ENCODE results near the gene LEUTX. TPM values are rescaled to one million over a fixed set of nuclear protein-coding genes. Genes with fewer than 3 reads are reported as not detected.

LEUTX gene
- total RNA-seq, 1 donor from 2014 or later = not detected

DNA sequence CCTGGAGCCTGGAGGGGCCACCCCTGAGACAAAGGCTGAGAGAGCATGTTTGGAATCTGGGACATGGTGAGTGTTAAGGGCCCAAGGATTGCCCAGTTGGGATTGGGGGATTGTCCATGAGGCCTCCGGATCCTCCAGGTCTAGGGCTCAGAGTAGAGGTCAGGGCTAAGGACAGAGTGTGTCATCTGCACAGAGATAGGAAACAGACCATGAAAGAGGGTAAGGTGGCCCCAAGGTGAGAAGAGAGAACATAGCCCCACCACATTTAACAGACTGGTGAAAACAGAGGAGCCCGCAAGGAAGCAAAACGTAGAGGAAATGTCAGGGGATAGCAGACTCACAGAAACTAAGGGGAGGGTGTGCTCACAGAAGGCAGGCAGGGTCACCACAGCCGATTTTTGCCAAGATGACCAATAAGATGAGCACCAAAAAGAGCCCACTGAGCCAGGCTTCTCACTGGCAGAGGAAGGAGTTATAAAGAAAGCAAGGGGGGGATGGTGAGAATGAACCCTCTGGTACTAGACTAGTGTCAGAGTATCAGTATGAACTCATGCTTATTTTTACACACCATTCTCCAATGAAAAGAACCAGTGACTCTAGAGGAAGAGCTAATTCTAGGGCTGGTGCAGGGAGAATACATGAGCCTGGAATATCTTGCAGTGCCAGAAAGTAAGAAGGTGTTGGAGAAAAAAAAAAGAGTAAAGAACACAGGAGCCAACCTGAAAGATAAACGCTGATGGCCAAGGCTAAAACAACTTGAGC, 37.8 kb downstream of the LEUTX start:
- Histone ChIP-seq H3K27me3 (ENCODE audit: low read depth) (no peaks in the 10 kb centered on the region), H3K9me3 (no peaks in the 10 kb centered on the region), H3K4me3 (no peak overlapping the region), H3K36me3 (peaks cover 15% of the 10 kb centered on the region), H3K4me1 (no peaks in the 10 kb centered on the region), H3K27ac (no peak overlapping the region)
- DNase-seq (no peak), ATAC-seq (no peak)
- TF ChIP-seq, protein P1, sequence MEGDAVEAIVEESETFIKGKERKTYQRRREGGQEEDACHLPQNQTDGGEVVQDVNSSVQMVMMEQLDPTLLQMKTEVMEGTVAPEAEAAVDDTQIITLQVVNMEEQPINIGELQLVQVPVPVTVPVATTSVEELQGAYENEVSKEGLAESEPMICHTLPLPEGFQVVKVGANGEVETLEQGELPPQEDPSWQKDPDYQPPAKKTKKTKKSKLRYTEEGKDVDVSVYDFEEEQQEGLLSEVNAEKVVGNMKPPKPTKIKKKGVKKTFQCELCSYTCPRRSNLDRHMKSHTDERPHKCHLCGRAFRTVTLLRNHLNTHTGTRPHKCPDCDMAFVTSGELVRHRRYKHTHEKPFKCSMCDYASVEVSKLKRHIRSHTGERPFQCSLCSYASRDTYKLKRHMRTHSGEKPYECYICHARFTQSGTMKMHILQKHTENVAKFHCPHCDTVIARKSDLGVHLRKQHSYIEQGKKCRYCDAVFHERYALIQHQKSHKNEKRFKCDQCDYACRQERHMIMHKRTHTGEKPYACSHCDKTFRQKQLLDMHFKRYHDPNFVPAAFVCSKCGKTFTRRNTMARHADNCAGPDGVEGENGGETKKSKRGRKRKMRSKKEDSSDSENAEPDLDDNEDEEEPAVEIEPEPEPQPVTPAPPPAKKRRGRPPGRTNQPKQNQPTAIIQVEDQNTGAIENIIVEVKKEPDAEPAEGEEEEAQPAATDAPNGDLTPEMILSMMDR (IDR thresholded peaks at IDR 0.05) = no peak
- intact Hi-C loops (cut with DNase I) = no loop called here

DNA sequence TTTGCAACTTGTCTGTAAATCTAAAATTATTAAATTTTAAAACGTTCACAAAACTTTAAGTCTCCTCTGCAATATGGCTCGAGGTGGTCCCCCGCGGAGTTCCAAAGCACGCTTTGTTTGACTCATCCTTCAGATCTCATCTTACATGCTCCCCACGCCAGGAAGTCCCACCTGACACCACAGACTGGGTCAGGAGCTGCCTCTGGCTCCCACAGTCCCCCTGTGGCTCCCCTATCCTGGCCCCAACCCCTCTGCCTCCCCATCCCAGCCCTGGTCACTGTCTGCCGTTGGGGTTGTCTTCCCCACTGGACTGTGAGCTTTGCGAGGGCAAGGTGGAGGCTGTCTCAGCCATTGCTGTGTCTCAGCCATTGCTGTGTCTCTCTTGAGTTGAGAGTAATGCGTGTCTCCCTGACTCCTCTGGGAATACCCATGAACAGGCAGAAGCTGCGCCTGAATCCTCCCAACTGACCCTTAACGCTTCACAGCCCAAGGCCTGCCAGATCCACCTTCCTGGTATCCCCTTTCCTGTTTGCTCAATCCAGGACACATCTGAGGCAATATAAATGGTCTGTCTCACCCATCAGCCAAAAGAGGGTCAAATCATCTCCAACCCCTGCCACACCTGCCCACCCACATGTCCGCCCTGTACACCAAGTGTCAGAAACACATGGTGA, 39.4 kb downstream of the LEUTX start:
- Histone ChIP-seq H3K4me1 (no peaks in the 10 kb centered on the region), H3K36me3 (peaks cover 15% of the 10 kb centered on the region), H3K27ac (no peak overlapping the region), H3K4me3 (no peak overlapping the region), H3K27me3 (ENCODE audit: low read depth) (no peaks in the 10 kb centered on the region), H3K9me3 (no peaks in the 10 kb centered on the region)
- intact Hi-C loops (cut with DNase I) = no loop called here
- TF ChIP-seq, protein P1 (IDR thresholded peaks at IDR 0.05) = no peak
- no peak for DNase-seq
- no peak for ATAC-seq

DNA sequence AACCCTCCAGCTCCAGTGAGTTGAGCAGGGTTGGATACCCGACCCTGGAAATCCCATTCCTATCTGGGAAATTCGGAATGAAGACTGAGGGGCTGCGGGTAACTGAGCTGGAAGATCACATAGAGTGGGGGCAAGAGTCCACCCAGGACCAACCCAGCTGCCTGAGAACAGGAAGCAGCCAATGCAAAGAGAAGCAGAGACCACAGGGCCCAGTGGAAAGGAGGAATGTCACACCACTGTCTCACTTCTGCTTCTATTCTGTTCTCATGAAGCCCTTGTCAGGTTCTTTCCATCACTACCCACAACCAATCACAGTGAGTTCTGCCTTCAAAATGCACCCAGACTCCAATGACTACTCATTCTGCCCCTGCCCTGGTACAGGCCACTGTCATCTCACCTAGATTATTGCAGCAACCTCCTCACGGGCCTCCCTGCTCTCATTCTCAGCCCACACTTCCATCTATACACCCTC, 40.0 kb downstream of the LEUTX start:
- TF ChIP-seq, protein P1 (IDR thresholded peaks at IDR 0.05) = no peak
- H3K9me3 ChIP-seq = no peaks in the 10 kb centered on the region
- no peak overlapping the region for H3K27ac ChIP-seq
- H3K4me3 ChIP-seq = no peak overlapping the region
- no peaks in the 10 kb centered on the region for H3K27me3 ChIP-seq (ENCODE audit: low read depth)
- H3K36me3 ChIP-seq = peaks cover 15% of the 10 kb centered on the region
- peaks cover 2% of the 10 kb centered on the region for H3K4me1 ChIP-seq
- no peak for ATAC-seq
- DNase-seq = no peak
- intact Hi-C loops (cut with DNase I) = no loop called here

DNA sequence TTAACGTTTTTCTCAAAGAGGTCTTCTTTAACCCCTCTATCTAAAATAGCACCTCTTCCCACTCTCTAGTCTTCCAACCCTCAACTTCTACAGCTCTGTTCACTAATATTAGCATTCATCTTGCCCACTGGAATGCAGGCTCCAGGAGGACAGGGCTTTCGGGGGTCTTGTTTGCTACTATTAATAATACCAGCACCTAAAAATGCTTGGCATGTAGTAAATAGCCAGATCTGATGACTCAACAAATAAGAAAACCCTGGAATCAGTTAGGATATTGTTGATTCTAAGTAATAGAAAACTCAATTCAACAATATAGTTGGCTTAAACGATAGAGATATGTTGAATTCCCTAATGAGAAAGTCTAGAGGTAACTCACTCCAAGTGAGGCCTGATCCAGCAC, 41.1 kb downstream of the LEUTX start:
- DNase-seq = no peak
- intact Hi-C loops (cut with DNase I) = no loop called here
- TF ChIP-seq, protein P1 (IDR thresholded peaks at IDR 0.05) = no peak

DNA sequence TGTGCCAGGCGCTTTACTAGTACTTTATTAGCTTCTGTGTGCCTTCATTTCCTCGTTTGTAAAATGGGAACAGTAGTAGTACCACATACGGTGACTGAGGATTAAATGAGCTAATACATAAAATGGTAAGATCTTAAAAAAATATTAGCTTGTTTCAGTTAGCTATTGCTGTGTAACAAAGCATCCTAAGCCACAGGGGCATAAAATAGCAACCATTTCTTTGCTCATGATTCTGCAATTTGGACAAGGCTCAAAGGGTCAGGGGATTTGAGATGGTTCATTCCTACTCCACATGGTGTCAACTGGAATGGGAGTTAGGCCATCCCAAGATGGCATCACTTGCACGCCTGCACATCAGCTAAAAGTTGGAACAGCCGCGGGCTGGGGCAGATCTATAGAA, 42.0 kb downstream of the LEUTX start:
- Histone ChIP-seq H3K27me3 (ENCODE audit: low read depth) (no peaks in the 10 kb centered on the region), H3K27ac (no peak overlapping the region), H3K4me3 (no peak overlapping the region), H3K4me1 (peaks cover 7% of the 10 kb centered on the region), H3K9me3 (no peaks in the 10 kb centered on the region), H3K36me3 (peaks cover 21% of the 10 kb centered on the region)
- TF ChIP-seq, protein P1 (IDR thresholded peaks at IDR 0.05) = no peak
- ATAC-seq = no peak
- no peak for DNase-seq
- intact Hi-C loops (cut with DNase I) = no loop called here

More for the DNA sequence above, 41.1 kb downstream of the LEUTX start:
- Histone ChIP-seq H3K9me3 (no peaks in the 10 kb centered on the region), H3K27me3 (ENCODE audit: low read depth) (no peaks in the 10 kb centered on the region), H3K4me1 (peaks cover 5% of the 10 kb centered on the region), H3K36me3 (peaks cover 15% of the 10 kb centered on the region), H3K4me3 (no peak overlapping the region), H3K27ac (no peak overlapping the region)
- ATAC-seq = no peak

Data from lower lobe of right lung (tissue), 2 donors.